Fibroblast of lung (primary cell): ENCODE measurements around the gene MRPL52.

Source experiments
- EZH2 ChIP-seq: IDR thresholded peaks from 2 replicates; pipeline ENCODE4 v1.5.1; 2012; ENCODE audit warnings: low read length, control low read depth, mild to moderate bottlenecking; ENCODE audit errors: missing control alignments
- TF ChIP-seq, protein P1 (sequence below), 2 donors: IDR thresholded peaks in 1 of 2; conservative IDR thresholded peaks in 1 of 2; 1 replicate in 1 of 2; 2 replicates in 1 of 2; pipeline ENCODE4 v1.5.1; 2011 to 2012; ENCODE audit warnings: low read length in 2 of 2, control low read depth in 1 of 2, inconsistent platforms in 1 of 2, low read depth in 1 of 2, mild to moderate bottlenecking in 1 of 2

DNA sequence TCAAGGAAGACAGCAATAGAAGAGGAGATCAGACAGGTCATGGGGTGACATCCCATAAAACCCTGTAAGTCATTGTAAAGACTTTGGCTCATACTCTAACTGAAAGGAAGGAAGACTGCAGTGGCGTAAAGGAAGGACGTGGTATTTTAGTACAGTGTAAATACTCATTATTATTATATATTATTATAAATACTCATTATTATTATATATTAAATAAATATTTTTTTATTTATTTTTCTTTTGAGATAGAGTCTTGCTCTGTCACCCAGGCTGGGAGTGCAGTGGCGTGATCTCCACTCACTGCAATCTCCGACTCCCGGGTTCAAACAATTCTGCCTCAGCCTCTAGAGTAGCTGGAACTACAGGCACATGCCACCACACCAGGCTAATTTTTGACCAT lies 26.7 kb downstream of the MRPL52 start:
- TF ChIP-seq, protein P1, sequence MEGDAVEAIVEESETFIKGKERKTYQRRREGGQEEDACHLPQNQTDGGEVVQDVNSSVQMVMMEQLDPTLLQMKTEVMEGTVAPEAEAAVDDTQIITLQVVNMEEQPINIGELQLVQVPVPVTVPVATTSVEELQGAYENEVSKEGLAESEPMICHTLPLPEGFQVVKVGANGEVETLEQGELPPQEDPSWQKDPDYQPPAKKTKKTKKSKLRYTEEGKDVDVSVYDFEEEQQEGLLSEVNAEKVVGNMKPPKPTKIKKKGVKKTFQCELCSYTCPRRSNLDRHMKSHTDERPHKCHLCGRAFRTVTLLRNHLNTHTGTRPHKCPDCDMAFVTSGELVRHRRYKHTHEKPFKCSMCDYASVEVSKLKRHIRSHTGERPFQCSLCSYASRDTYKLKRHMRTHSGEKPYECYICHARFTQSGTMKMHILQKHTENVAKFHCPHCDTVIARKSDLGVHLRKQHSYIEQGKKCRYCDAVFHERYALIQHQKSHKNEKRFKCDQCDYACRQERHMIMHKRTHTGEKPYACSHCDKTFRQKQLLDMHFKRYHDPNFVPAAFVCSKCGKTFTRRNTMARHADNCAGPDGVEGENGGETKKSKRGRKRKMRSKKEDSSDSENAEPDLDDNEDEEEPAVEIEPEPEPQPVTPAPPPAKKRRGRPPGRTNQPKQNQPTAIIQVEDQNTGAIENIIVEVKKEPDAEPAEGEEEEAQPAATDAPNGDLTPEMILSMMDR (conservative IDR thresholded peaks at IDR 0.05 in 1 of 2, IDR thresholded peaks at IDR 0.05 in 1 of 2; ENCODE audit: low read depth in 1 of 2, low read length in 2 of 2), result no peak
- no peak for TF ChIP-seq EZH2
